ENCODE measurements around the gene SCN10A. TPM values are rescaled to one million over a fixed set of nuclear protein-coding genes. Genes with fewer than 3 reads are reported as not detected.

Gene SCN10A
- total RNA-seq, 1 donor from 2014 or later: not detected

DNA sequence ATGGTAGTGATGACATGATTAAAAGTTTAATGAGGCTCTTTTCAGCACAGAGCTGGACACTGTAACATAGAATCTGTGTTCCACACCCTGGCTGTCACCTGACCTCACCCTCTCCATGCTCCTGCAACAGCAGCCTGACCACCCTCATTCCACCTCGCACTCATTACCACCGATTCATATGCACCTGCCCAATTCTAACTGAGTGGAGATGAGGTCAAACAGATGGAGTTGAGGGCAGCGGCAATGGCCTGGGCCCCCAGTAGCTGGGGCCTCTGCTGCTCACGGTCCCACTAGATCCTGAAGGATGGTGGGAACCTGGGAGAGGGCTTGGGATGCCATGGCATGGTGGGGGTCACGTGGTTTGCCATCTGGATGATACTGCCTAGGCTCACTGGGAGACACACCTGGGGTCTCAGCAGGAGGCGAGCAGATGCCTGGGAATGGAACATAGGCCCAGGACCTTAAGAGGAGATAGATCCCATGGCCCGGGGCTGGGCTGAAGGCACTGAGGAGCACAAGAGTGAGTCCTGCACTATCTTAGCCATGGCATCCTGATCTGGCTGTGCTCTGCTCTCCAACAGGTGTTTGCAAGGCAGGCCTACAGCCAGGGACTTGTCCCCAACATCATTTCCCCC lies 167.9 kb downstream of the SCN10A start:
- H3K4me1 Mint-ChIP-seq (ENCODE audit: unreplicated experiment): no peaks in the 10 kb centered on the region
- no peaks in the 10 kb centered on the region for H3K9me3 Mint-ChIP-seq (ENCODE audit: unreplicated experiment)
- no peak for DNase-seq (ENCODE audit: low spot score)
- peaks cover 6% of the 10 kb centered on the region for H3K27me3 Mint-ChIP-seq (ENCODE audit: unreplicated experiment)
- TF ChIP-seq, protein P1, sequence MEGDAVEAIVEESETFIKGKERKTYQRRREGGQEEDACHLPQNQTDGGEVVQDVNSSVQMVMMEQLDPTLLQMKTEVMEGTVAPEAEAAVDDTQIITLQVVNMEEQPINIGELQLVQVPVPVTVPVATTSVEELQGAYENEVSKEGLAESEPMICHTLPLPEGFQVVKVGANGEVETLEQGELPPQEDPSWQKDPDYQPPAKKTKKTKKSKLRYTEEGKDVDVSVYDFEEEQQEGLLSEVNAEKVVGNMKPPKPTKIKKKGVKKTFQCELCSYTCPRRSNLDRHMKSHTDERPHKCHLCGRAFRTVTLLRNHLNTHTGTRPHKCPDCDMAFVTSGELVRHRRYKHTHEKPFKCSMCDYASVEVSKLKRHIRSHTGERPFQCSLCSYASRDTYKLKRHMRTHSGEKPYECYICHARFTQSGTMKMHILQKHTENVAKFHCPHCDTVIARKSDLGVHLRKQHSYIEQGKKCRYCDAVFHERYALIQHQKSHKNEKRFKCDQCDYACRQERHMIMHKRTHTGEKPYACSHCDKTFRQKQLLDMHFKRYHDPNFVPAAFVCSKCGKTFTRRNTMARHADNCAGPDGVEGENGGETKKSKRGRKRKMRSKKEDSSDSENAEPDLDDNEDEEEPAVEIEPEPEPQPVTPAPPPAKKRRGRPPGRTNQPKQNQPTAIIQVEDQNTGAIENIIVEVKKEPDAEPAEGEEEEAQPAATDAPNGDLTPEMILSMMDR (IDR thresholded peaks at IDR 0.05; ENCODE audit: unreplicated experiment): no peak
- H3K27ac Mint-ChIP-seq (ENCODE audit: unreplicated experiment): no peak overlapping the region
- no peaks in the 10 kb centered on the region for H3K36me3 Mint-ChIP-seq (ENCODE audit: low read depth, unreplicated experiment)
- H3K4me3 Mint-ChIP-seq (ENCODE audit: unreplicated experiment): peak overlapping the region; percentile 85

DNA sequence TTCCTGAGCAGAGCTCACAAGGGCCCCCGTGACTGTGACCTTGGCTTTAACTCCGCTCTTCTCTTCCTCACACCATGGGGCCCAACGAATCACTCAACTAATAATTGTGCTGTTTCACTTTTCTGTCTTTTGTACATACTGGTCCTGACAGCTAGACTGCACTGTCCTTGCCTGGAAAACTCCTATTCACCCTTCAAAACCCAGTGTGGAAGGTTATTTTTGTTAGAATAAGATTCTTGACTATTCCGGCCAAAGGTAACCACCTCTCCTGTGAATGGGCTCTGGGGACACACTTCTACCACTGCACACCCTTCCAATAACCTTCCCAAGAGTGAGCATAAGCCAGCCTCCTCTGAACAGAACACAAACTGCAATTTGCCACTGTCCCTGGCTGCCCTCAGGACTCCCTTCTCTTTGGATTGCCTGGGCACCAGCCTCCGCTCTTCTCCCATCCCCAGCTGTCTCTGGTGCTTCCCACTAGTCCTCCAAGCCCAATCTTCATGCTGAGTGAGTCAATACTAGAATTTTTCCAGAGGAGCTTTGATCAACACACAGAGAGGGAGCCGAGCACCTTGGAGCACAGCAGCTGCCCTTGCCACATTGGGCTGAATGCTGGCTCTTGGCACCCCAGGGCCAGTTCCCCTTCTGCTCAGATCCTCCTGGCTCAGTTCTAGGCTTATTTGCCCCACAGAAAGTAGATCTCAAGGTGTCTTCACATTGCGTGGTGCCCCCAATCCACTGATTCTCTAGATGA lies 168.6 kb downstream of the SCN10A start:
- no peak for DNase-seq (ENCODE audit: low spot score)
- H3K9me3 Mint-ChIP-seq (ENCODE audit: unreplicated experiment): no peaks in the 10 kb centered on the region
- H3K4me3 Mint-ChIP-seq (ENCODE audit: unreplicated experiment): no peak overlapping the region
- no peaks in the 10 kb centered on the region for H3K36me3 Mint-ChIP-seq (ENCODE audit: low read depth, unreplicated experiment)
- H3K27ac Mint-ChIP-seq (ENCODE audit: unreplicated experiment): no peak overlapping the region
- TF ChIP-seq, protein P1 (IDR thresholded peaks at IDR 0.05; ENCODE audit: unreplicated experiment): no peak
- H3K4me1 Mint-ChIP-seq (ENCODE audit: unreplicated experiment): no peaks in the 10 kb centered on the region
- peaks cover 6% of the 10 kb centered on the region for H3K27me3 Mint-ChIP-seq (ENCODE audit: unreplicated experiment)

Other genes with a start within 250 kb of the SCN10A start
- 1.4 TPM for gene SCN5A, start 166.5 kb downstream of the SCN10A start, total RNA-seq (ENCODE audit: unreplicated experiment)
- 0.69 TPM for gene SCN11A, start 235.7 kb upstream of the SCN10A start, total RNA-seq (ENCODE audit: unreplicated experiment)
- gene WDR48, start 235.8 kb upstream of the SCN10A start, total RNA-seq (ENCODE audit: unreplicated experiment): 33.4 TPM

Data from endothelial cell (in vitro differentiated cells).